ENCODE measurements around the gene ZNF318. TPM values are rescaled to one million over a fixed set of nuclear protein-coding genes. Genes with fewer than 3 reads are reported as not detected.

ZNF318 gene
- total and polyA plus RNA-seq, 10 of the 15 experiments (the other 5 are each of a cell fraction or from before 2014, with no cell fraction given): 3.4 to 79.8 (median 13.7) TPM

- no peaks in the 10 kb centered on the region for H4K20me1 ChIP-seq (ENCODE audit: control insufficient read depth, insufficient read depth)
- no peak overlapping the region for H3K4me2 ChIP-seq (ENCODE audit: control insufficient read depth, insufficient read depth)
- no peaks in the 10 kb centered on the region for H3K27me3 ChIP-seq (replicated peaks in 1 of 2; ENCODE audit: control insufficient read depth in 2 of 2, insufficient read depth in 2 of 2, low read length in 1 of 2)
- no peak overlapping the region for H2AFZ ChIP-seq (ENCODE audit: control insufficient read depth, low read depth, low read length)
- ATAC-seq (no peak), FAIRE-seq (peak; percentile 72), DNase-seq (ENCODE audit: low read depth, low spot score) (no peak)
- H3K79me2 ChIP-seq (ENCODE audit: control insufficient read depth, insufficient read depth, low read length): no peaks in the 10 kb centered on the region
- ChIA-PET SMC1A (ENCODE audit: uncharacterized antibody, unreplicated experiment) (no interaction called here), RAD21 (ENCODE audit: unreplicated experiment) (no interaction called here), CTCF (no interaction called here), POLR2A (no interaction called here)
- H3K27ac ChIP-seq (ENCODE audit: control insufficient read depth, insufficient read depth): no peak overlapping the region
- H3K36me3 ChIP-seq (ENCODE audit: control insufficient read depth in 2 of 2, insufficient read depth in 2 of 2, low read length in 1 of 2): no peaks in the 10 kb centered on the region
- no peaks in the 10 kb centered on the region for H3K4me1 ChIP-seq (ENCODE audit: control insufficient read depth, insufficient read depth, low read length)
- intact Hi-C loops (cut with micrococcal nuclease; ENCODE audit: unreplicated experiment) (no loop called here), in situ Hi-C loops (cut with MboI) (no loop called here)
- H3K4me3 ChIP-seq: no peak overlapping the region
- no peak for TF ChIP-seq CBFB (IDR thresholded peaks at IDR 0.05; ENCODE audit: low read depth)
- TF ChIP-seq IRF5 (IDR thresholded peaks at IDR 0.05; ENCODE audit: borderline replicate concordance): 0 out of 2 replicates have a peak, but pooled peaks have one; percentile 20
- no peak overlapping the region for H3K9ac ChIP-seq (ENCODE audit: control insufficient read depth, insufficient read depth, low read length)
- no peaks in the 10 kb centered on the region; the same call in 2 of the 3 replicates for H3K9me3 ChIP-seq (replicated peaks; ENCODE audit: control insufficient read depth, insufficient read depth, low read length)
- no TSS peak for BruUV-seq (replicated peaks)
- 32% methylated on average over 3 of the region's 3 CpGs for WGBS (ENCODE audit: insufficient coverage, insufficient replicate concordance, low lambda C conversion rate, missing lambda C conversion rate)
Measured at GRCh38 chr6:43294536-43294935, 74.9 kb downstream of the ZNF318 start.

- no peak overlapping the region for H3K4me3 ChIP-seq
- H3K36me3 ChIP-seq (ENCODE audit: control insufficient read depth in 2 of 2, insufficient read depth in 2 of 2, low read length in 1 of 2): no peaks in the 10 kb centered on the region
- SMC1A ChIA-PET (ENCODE audit: uncharacterized antibody, unreplicated experiment): no interaction called here
- POLR2A ChIA-PET: no interaction called here
- intact Hi-C loops (cut with micrococcal nuclease; ENCODE audit: unreplicated experiment): no loop called here
- no peak overlapping the region for H3K27ac ChIP-seq (ENCODE audit: control insufficient read depth, insufficient read depth)
- FAIRE-seq: no peak
- H3K4me2 ChIP-seq (ENCODE audit: control insufficient read depth, insufficient read depth): no peak overlapping the region
- TF ChIP-seq ZBED1 (IDR thresholded peaks at IDR 0.05; ENCODE audit: borderline replicate concordance) (no peak), ZSCAN29 (IDR thresholded peaks at IDR 0.05) (no peak), SREBF1 (IDR thresholded peaks at IDR 0.05; ENCODE audit: low read length) (no peak), SUPT20H (IDR thresholded peaks at IDR 0.05; ENCODE audit: borderline replicate concordance, control insufficient read depth, low read depth, low read length) (no peak), RAD51 (IDR thresholded peaks at IDR 0.05) (no peak), HSF1 (IDR thresholded peaks at IDR 0.05; ENCODE audit: low read depth, low read length) (no peak), POLR2AphosphoS5 (IDR thresholded peaks at IDR 0.05; ENCODE audit: low read length) (no peak), NBN (IDR thresholded peaks at IDR 0.05) (no peak), YBX1 (IDR thresholded peaks at IDR 0.05) (no peak), RAD21 (IDR thresholded peaks at IDR 0.05; ENCODE audit: insufficient read depth, low read depth, low read length) (no peak), BCL11A (IDR thresholded peaks at IDR 0.05; ENCODE audit: low read depth, low read length) (no peak)
- no peak overlapping the region for H3K9ac ChIP-seq (ENCODE audit: control insufficient read depth, insufficient read depth, low read length)
- H3K9me3 ChIP-seq (replicated peaks; ENCODE audit: control insufficient read depth, insufficient read depth, low read length): no peaks in the 10 kb centered on the region; the same call in 2 of the 3 replicates
- H3K4me1 ChIP-seq (ENCODE audit: control insufficient read depth, insufficient read depth, low read length): no peaks in the 10 kb centered on the region
- in situ Hi-C loops (cut with MboI): no loop called here
- H3K79me2 ChIP-seq (ENCODE audit: control insufficient read depth, insufficient read depth, low read length): no peaks in the 10 kb centered on the region
- no peaks in the 10 kb centered on the region for H3K27me3 ChIP-seq (replicated peaks in 1 of 2; ENCODE audit: control insufficient read depth in 2 of 2, insufficient read depth in 2 of 2, low read length in 1 of 2)
- CTCF ChIA-PET: interaction anchor here (2.3 kb wide), 1 partner anchor 15 kb away, joined by 8 read pairs; the partner anchor contains the start of gene CRIP3
- RAD21 ChIA-PET (ENCODE audit: unreplicated experiment): no interaction called here
- ATAC-seq: no peak
- no peaks in the 10 kb centered on the region for H4K20me1 ChIP-seq (ENCODE audit: control insufficient read depth, insufficient read depth)
- 58% methylated on average over 3 of the region's 3 CpGs for WGBS (ENCODE audit: insufficient coverage, insufficient replicate concordance, low lambda C conversion rate, missing lambda C conversion rate)
- no TSS peak for BruUV-seq (replicated peaks)
- no peak overlapping the region for H2AFZ ChIP-seq (ENCODE audit: control insufficient read depth, low read depth, low read length)
- DNase-seq (ENCODE audit: low read depth, low spot score): no peak
Measured at GRCh38 chr6:43293698-43294097, 75.7 kb downstream of the ZNF318 start.
